Measurements from ENCODE around the gene TBXAS1.
A peak's percentile ranks its signal among the peaks of the same experiment; 100 is the strongest.

The TBXAS1 gene

GRCh38 chr7:139823959-139824521 is 5.0 kb upstream of the TBXAS1 start:
- no peak for DNase-seq (ENCODE audit: low read depth)
- no peak overlapping the region for H3K4me3 ChIP-seq (ENCODE audit: low read depth, low read length)
- no peak for TF ChIP-seq CTCF (IDR thresholded peaks at IDR 0.05; ENCODE audit: control insufficient read depth, extremely low read depth, insufficient read depth)

GRCh38 chr7:139825666-139826290 is 3.3 kb upstream of the TBXAS1 start:
- no peak for TF ChIP-seq CTCF (IDR thresholded peaks at IDR 0.05; ENCODE audit: control insufficient read depth, extremely low read depth, insufficient read depth)
- no peak for DNase-seq (ENCODE audit: low read depth)
- no peak overlapping the region for H3K4me3 ChIP-seq (ENCODE audit: low read depth, low read length)

- no peak for DNase-seq (ENCODE audit: low read depth)
- 0 out of 2 replicates have a peak, but pooled peaks have one; percentile 9 for TF ChIP-seq CTCF (IDR thresholded peaks at IDR 0.05; ENCODE audit: control insufficient read depth, extremely low read depth, insufficient read depth)
- no peak overlapping the region for H3K4me3 ChIP-seq (ENCODE audit: low read depth, low read length)
These were observed 2.0 kb upstream of the TBXAS1 start for GRCh38 chr7:139827042-139827441.

GRCh38 chr7:139828446-139828845 is 618 bp upstream of the TBXAS1 start:
- TF ChIP-seq CTCF (IDR thresholded peaks at IDR 0.05; ENCODE audit: control insufficient read depth, extremely low read depth, insufficient read depth) = no peak
- no peak overlapping the region for H3K4me3 ChIP-seq (ENCODE audit: low read depth, low read length)
- no peak for DNase-seq (ENCODE audit: low read depth)

GRCh38 chr7:139829775-139830117 is 682 bp downstream of the TBXAS1 start:
- no peak for DNase-seq (ENCODE audit: low read depth)
- H3K4me3 ChIP-seq (ENCODE audit: low read depth, low read length) = no peak overlapping the region
- no peak for TF ChIP-seq CTCF (IDR thresholded peaks at IDR 0.05; ENCODE audit: control insufficient read depth, extremely low read depth, insufficient read depth)

GRCh38 chr7:139830292-139830691 is 1.2 kb downstream of the TBXAS1 start:
- TF ChIP-seq CTCF (IDR thresholded peaks at IDR 0.05; ENCODE audit: control insufficient read depth, extremely low read depth, insufficient read depth) = no peak
- no peak for DNase-seq (ENCODE audit: low read depth)
- no peak overlapping the region for H3K4me3 ChIP-seq (ENCODE audit: low read depth, low read length)

Measured in LNCaP clone FGC (cell line).